Esophagus (tissue), 2 donors: ENCODE results near the gene NPLOC4. TPM values are rescaled to one million over a fixed set of nuclear protein-coding genes. Genes with fewer than 3 reads are reported as not detected.

Source experiments
- H3K27ac ChIP-seq, 2 donors: one replicate each; pipeline ENCODE4 v1.5.1; 2013; ENCODE audit warnings: low read depth in 2 of 2, mild to moderate bottlenecking in 2 of 2, inconsistent platforms in 1 of 2, low read length in 1 of 2, moderate library complexity in 1 of 2
- H3K27me3 ChIP-seq, 2 donors: one replicate each; pipeline ENCODE4 v1.6.1; 2013; ENCODE audit warnings: low read length in 2 of 2, control low read depth in 1 of 2, mild to moderate bottlenecking in 1 of 2; ENCODE audit not compliant: insufficient read depth in 2 of 2, control insufficient read depth in 1 of 2
- H3K36me3 ChIP-seq, 2 donors: one replicate each; pipeline ENCODE4 v1.6.1; 2013; ENCODE audit warnings: low read length in 1 of 2; ENCODE audit not compliant: control insufficient read depth in 2 of 2, insufficient read depth in 2 of 2
- H3K4me1 ChIP-seq, 2 donors: one replicate each; pipeline ENCODE4 v1.6.1; 2013; ENCODE audit warnings: low read length in 1 of 2; ENCODE audit not compliant: control insufficient read depth in 2 of 2, insufficient read depth in 2 of 2
- H3K4me3 ChIP-seq, 2 donors: one replicate each; pipeline ENCODE4 v1.5.1; 2013; ENCODE audit warnings: low read length in 2 of 2, mild to moderate bottlenecking in 2 of 2, low read depth in 1 of 2, moderate library complexity in 1 of 2
- H3K9me3 ChIP-seq, 2 donors: one replicate each; pipeline ENCODE4 v1.6.1; 2013; ENCODE audit warnings: mild to moderate bottlenecking in 2 of 2, low read depth in 1 of 2, low read length in 1 of 2, moderate library complexity in 1 of 2; ENCODE audit not compliant: control insufficient read depth in 2 of 2, insufficient read depth in 1 of 2
- WGBS, 2 donors: extraction: QIAGEN DNeasy Blood & Tissue Kit; methylation state at CpG; one replicate each; pipeline ENCODE4 v1.1.7; 2013; 5-methylcytosine and 5-hydroxymethylcytosine counted together
- polyA plus RNA-seq, 2 donors: library from polyadenylated mRNA; stranded (reverse); fragments of 200-250 nt; gene quantifications; one replicate each; pipeline ENCODE4 v1.2.3, GENCODE V29; 2013
- donor health status: healthy with polysubstance abuse.
- donor health status: Bipolar disorder and iron deficiency.

The NPLOC4 gene
- polyA plus RNA-seq, 2 donors, result 30.6 to 38.8 TPM

DNA sequence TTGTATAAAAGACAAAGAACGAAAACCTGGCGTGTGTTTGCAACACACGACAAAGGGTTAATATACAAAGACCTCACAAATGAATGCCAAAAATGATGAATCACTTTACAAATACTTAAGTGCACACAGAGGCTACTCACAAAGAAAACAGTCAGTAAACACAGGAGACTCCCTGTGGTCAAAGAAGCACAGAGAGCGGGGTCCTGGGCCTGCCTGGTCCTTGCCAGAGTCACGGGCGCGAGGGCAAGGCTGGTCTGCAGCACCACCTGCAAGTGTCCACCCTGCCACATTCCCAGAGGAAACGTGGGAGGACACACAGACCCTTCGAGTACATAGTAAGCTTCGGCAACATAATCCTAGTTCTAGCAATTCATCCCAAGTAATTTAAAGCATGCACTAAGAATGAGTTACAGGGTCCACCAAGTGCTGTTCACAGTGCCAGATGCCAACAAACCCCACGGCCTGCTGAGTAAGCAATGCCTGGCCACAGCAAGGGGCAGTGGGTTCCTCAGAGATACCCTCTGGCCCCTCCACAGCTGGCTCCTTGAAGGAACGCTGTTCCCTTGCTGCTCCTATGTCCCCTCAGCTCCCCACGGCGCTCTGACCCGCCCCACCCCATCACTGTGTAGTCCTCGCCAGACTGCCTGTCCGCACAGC lies 60.2 kb downstream of the NPLOC4 start:
- Histone ChIP-seq H3K4me3 (no peak overlapping the region), H3K27ac (no peak overlapping the region), H3K36me3 (peaks cover 4 to 43% of the 10 kb centered on the region in 2 donors), H3K4me1 (peaks cover 2 to 11% of the 10 kb centered on the region in 2 donors), H3K9me3 (no peaks in the 10 kb centered on the region), H3K27me3 (no peaks in the 10 kb centered on the region)
- 56 to 68% methylated on average over 16 to 17 of the region's 17 CpGs for WGBS, 2 donors

DNA sequence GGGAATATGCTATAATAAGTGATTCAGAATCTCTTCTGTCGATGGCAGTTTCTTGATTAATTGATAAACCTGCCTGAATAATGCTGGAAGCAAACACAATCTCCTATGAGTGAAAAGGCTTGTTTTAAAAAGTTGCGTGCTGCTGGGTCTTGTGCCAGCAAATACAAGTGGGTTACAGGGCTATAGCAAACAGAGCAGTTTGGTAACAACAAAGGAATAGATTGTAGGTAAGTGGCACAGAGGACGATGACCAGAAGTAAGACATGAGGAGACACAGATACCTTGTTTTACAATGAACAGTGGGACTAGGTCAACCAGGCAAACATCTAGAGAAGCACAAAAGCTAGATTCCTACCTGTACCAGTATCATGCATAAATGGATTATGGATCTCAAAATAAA lies 61.1 kb downstream of the NPLOC4 start:
- Histone ChIP-seq H3K4me1 (peaks cover 2 to 11% of the 10 kb centered on the region in 2 donors), H3K36me3 (peaks cover 5 to 48% of the 10 kb centered on the region in 2 donors), H3K27ac (no peak overlapping the region), H3K4me3 (no peak overlapping the region), H3K27me3 (no peaks in the 10 kb centered on the region), H3K9me3 (no peaks in the 10 kb centered on the region)
- WGBS, 2 donors, result 78 to 88% methylated on average over 3 of the region's 3 CpGs

DNA sequence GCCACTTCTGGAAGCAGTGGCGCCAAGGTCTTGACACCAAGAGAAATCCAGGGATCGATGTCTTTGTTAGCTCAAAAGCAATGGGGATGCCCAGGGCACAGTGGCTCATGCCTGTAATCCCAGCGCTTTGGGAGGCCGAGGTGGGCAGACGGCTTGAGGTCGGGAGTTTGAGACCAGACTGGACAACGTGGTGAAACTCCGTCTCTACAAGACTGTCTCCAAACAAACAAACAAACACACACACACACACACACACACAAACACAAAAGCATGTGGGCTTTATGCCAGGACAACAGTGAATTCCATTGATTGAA lies 62.3 kb downstream of the NPLOC4 start:
- Histone ChIP-seq H3K36me3 (peaks cover 5 to 53% of the 10 kb centered on the region in 2 donors), H3K27me3 (no peaks in the 10 kb centered on the region), H3K9me3 (no peaks in the 10 kb centered on the region), H3K27ac (no peak overlapping the region), H3K4me3 (no peak overlapping the region), H3K4me1 (peaks cover 4 to 11% of the 10 kb centered on the region in 2 donors)
- 85 to 91% methylated on average over 8 of the region's 8 CpGs for WGBS, 2 donors

DNA sequence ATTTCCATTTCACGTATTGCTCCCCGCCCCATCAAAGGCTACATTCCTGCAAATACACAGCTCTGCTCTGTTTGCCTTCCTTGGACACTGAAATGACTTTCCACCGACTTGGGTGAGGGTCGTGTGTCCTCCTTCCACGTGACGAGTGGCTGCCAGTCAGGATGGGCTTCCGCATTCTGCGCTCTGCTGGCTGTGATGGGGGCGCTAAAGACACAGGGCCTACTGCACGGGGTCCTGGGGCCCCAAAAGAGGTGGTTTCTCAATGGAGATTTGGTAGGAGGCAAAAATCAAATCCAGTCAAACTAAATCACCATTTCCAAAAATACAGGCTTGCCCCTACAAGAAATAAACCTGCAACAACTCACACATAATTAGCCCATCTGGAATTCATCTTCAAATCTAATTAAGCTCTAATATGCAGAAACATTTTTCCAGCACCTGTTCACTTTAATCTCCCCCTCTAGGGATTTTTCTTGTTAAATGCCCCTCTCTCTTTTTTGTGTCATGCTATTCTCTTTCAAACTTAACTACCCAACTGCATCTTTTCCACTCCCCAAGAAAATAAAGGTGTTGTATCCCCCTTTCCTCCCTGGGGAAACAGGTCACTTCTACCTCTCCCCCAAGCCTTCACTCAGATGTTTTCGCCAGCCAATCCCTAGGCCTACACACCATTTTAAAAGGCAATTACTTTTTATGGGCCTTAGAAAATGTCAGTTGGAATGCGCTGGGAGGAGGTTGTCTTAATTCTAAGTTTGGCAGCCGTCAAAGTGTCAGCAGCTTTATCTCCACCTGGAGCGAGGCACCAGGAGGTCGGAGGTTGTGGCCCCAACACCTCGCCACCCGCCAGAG lies 62.9 kb downstream of the NPLOC4 start:
- Histone ChIP-seq H3K27me3 (no peaks in the 10 kb centered on the region), H3K36me3 (peaks cover 10 to 53% of the 10 kb centered on the region in 2 donors), H3K9me3 (no peaks in the 10 kb centered on the region), H3K4me3 (no peak overlapping the region), H3K4me1 (peaks cover 4 to 11% of the 10 kb centered on the region in 2 donors), H3K27ac (no peak overlapping the region)
- 87 to 88% methylated on average over 17 of the region's 17 CpGs for WGBS, 2 donors

DNA sequence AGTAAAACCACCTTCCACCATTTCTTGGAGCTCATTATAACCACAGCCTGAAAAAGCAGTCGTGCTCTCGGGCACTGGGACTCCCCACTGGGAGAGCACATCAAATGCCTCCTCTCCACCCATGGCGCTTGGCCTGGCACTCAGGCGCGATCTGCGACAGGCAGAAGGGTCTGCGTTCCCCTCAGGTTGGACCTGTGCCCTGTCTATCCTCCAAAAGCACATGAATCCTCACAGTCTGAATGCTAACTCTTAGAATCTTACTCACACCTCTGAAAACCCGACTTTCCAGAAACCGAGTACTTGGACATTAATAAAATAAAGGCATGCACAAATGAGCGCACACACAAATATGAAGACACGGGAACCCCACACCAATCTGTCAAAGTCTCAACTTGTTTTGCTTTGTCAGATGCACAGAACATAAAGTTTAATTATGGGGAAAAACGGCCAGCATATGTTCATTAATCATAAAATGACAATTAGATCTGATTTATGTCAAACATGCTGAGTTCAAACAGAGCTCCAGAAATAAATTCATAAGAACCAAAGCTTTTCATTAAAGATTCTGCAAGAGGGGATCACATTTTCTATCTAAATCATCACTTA lies 64.2 kb downstream of the NPLOC4 start:
- Histone ChIP-seq H3K4me1 (peaks cover 4 to 6% of the 10 kb centered on the region in 2 donors), H3K9me3 (no peaks in the 10 kb centered on the region), H3K4me3 (no peak overlapping the region), H3K27me3 (no peaks in the 10 kb centered on the region), H3K36me3 (peaks cover 11 to 54% of the 10 kb centered on the region in 2 donors), H3K27ac (no peak overlapping the region)
- WGBS, 2 donors, result 79 to 88% methylated on average over 12 of the region's 12 CpGs

DNA sequence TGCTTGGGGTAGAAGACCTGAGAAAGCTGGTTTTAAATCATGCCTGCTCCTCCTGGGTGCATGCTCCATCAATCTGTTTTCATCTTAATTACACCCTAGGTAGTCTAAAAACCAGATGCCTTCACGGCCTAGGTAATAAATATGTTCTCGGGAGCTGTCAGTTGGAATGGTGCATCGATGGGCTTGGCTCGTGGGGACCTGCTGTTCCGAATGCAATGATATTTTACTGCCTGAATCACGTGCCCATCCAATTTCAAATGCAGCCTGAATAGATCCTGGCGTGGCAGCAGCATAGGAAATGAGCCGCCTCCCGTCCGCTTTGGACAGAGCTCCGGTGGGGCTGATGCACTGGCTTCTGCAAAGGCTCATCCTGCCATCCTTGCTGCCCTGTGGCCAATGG lies 65.9 kb downstream of the NPLOC4 start:
- no peaks in the 10 kb centered on the region for H3K27me3 ChIP-seq
- H3K27ac ChIP-seq, result no peak overlapping the region
- no peaks in the 10 kb centered on the region for H3K9me3 ChIP-seq
- peaks cover 16 to 58% of the 10 kb centered on the region in 2 donors for H3K36me3 ChIP-seq
- H3K4me3 ChIP-seq, result no peak overlapping the region
- H3K4me1 ChIP-seq, result peaks cover 2 to 7% of the 10 kb centered on the region in 2 donors
- WGBS, 2 donors, result 91 to 94% methylated on average over 11 of the region's 11 CpGs

DNA sequence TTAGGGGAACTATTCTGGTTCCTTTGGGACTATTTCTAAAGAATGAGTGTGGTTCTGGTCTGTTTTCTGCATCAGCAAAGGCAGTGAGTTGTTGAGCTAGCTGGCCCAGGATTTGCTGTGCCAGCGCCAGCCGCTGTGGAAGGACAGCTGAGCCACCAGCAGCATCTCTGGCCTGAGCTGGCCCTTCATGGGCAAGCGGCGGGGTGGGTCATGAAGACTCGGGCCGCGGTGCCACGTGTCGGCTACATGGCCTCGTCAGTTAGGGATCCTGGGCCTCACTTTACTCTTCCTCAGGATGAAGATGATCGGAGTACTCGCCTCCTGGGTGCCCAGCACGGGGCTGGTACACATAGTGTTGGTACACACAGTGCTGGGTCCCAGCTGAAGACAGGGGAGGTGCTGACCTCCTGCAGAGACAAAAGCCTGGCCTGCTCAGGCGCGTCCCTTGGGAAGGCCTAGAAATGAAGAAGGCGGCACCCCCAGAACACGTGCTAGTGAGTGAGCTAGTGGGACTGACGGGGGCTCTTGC lies 66.9 kb downstream of the NPLOC4 start:
- WGBS, 2 donors, result 95 to 96% methylated on average over 18 of the region's 18 CpGs
- Histone ChIP-seq H3K36me3 (peaks cover 16 to 62% of the 10 kb centered on the region in 2 donors), H3K4me1 (peaks cover 2 to 7% of the 10 kb centered on the region in 2 donors), H3K4me3 (no peak overlapping the region), H3K27ac (no peak overlapping the region), H3K9me3 (no peaks in the 10 kb centered on the region), H3K27me3 (no peaks in the 10 kb centered on the region)

DNA sequence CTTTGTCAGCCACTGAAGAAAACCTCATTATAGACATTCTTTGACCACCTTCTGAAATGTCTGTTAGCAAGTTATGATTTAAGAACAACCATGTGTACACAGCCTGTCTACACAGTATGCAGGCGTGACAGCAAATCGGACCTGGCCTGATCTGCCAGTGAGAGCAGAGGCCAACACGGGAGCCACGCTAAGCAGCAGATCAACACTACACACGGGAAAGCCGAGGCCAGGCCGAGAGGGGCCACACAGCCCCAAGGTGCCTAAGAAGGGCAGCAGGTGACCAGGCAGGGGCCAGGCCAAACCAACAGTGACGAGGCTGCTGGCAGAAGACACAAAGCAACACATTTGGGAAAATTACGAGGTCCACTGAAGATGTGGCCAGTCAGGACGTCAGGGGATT lies 68.5 kb downstream of the NPLOC4 start:
- Histone ChIP-seq H3K36me3 (peaks cover 17 to 62% of the 10 kb centered on the region in 2 donors), H3K27me3 (no peaks in the 10 kb centered on the region), H3K27ac (no peak overlapping the region), H3K9me3 (no peaks in the 10 kb centered on the region), H3K4me3 (no peak overlapping the region), H3K4me1 (peaks cover 2 to 7% of the 10 kb centered on the region in 2 donors)
- 82 to 90% methylated on average over 10 of the region's 10 CpGs for WGBS, 2 donors

DNA sequence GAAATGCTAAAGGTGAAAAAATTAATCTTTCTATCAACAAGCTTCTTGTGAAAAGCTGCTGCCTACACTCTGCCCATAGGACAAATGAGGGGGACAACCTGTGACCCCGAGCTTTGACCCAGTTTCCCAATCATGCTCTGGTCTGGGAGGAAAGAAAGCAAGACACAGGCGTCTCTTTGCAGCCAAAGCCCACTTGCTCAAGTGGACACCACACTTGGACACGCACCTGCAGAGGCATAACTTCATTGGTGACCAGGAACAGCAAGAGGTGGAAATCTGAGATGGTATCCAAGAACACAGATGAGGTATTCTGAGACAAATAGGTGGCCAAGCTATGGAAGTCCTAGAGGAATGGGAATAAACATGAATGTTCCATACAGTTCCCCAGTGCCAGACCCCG lies 69.7 kb downstream of the NPLOC4 start:
- peaks cover 2 to 7% of the 10 kb centered on the region in 2 donors for H3K4me1 ChIP-seq
- H3K36me3 ChIP-seq, result peaks cover 17 to 62% of the 10 kb centered on the region in 2 donors
- H3K4me3 ChIP-seq, result no peak overlapping the region
- H3K27ac ChIP-seq, result peak overlapping the region; percentile 67 to 80
- 54 to 63% methylated on average over 4 of the region's 4 CpGs for WGBS, 2 donors
- H3K27me3 ChIP-seq, result no peaks in the 10 kb centered on the region
- no peaks in the 10 kb centered on the region for H3K9me3 ChIP-seq
